ENCODE measurements around the gene ABCC8. TPM values are rescaled to one million over a fixed set of nuclear protein-coding genes. Genes with fewer than 3 reads are reported as not detected.

ABCC8 gene
- total RNA-seq (2014; rRNA removed; shearing (Covaris generic)) (not detected in 2 replicates), polyA plus RNA-seq (2016; fragmentation: Nextera tagmentation; extraction: Ambion mirVana) (not detected in 2 replicates)

DNA sequence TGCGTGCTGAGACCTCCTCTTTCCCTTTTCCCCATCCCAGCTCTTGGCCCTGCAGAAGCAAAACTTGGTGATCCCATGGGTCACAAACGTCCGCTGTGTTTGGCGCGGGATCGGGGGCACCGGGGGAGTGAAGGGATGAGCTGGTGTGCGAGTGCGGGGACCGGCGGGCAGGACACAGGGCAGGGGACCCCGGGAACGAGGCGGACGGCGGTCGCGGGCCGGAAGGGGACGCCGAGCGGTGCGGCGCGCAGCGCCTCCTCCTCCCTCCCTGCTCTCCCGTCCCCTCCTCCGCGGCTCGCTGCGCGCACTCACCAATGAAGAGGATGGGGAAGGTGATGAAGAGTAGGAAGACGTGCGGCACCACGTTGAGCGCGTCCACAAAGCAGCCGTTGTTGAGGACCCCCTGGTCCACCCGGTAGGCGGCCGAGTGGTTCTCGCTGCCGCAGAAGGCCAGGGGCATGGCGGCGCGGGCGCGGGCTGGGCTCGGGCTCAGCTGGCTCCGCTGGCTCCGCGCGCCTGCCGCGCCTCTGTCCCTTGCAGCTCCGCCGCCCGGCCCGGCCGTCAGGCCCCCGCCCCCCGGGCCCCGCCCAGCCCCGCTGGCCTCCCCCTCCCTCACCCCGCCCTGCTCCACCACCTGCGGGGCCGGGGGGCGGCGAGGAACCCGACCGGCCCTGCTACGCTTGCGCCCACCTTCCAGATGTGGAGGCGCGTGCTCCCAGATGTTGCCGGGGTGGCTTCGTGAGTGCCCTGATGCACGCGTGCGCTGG, at the start of gene ABCC8:
Gene ABCC8 (minus strand): TSS at position 529 of the 767 bp plus-strand sequence. CDS start 69 bp downstream, at position 460.
- TF ChIP-seq EZH2phosphoT487 (IDR thresholded peaks at IDR 0.05; ENCODE audit: insufficient read depth, low read depth) (no peak), EZH2 (IDR thresholded peaks at IDR 0.05; ENCODE audit: insufficient read depth, poor library complexity, severe bottlenecking) (no peak)
- Histone ChIP-seq H3K9me3 (ENCODE audit: low read depth) (no peaks in the 10 kb centered on the region), H3K9me2 (ENCODE audit: insufficient read depth) (no peaks in the 10 kb centered on the region), H3K79me2 (ENCODE audit: insufficient read depth) (no peaks in the 10 kb centered on the region), H2AFZ (no peak within 1 kb of the TSS), H3F3A (ENCODE audit: insufficient read depth) (no peaks in the 10 kb centered on the region), H3K4me1 (ENCODE audit: insufficient read depth) (no peaks in the 10 kb centered on the region), H3K4me3 (no peak within 1 kb of the TSS), H3K36me3 (ENCODE audit: low read depth) (no peaks in the 10 kb centered on the region), H3K9ac (no peak within 1 kb of the TSS), H3K27ac (no peak within 1 kb of the TSS), H3K27me3 (replicated peaks; ENCODE audit: insufficient read depth) (peaks cover 55% of the 10 kb centered on the region), H3K4me2 (ENCODE audit: unreplicated experiment) (no peak within 1 kb of the TSS), H4K20me1 (ENCODE audit: insufficient read depth) (no peaks in the 10 kb centered on the region)
- no peak for DNase-seq
- in situ Hi-C loops (cut with MboI), result no loop called here
- WGBS, 2 experiments (ENCODE audit: low coverage in 1 of 2, low lambda C conversion rate in 2 of 2, missing lambda C conversion rate in 2 of 2), result 1 to 4% methylated on average over 38 to 59 of the region's 80 CpGs

DNA sequence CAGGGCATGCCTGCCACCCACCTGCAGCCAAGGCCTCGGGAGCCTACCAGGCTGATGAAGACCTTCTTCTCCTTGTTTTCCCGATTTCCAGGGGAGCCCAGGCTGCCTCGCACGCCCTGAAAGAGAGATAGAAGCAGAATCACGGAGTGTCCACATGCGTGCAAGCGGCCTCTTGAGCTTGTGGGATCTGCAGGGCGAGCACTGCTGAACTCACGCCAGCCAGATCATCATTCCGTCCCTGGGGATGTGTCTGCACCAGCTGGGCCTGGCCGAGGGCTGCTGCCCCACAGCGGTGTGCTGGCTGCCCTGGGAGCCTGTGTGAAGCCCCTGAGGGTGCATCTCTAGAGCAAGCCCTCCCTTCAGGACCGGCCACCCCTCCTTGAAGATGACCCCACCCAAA, 49.7 kb upstream of the ABCC8 start:
- Histone ChIP-seq H3K27me3 (replicated peaks; ENCODE audit: insufficient read depth) (peaks cover 20% of the 10 kb centered on the region), H4K20me1 (ENCODE audit: insufficient read depth) (no peaks in the 10 kb centered on the region), H3K79me2 (ENCODE audit: insufficient read depth) (no peaks in the 10 kb centered on the region), H3K9ac (no peak overlapping the region), H3K9me2 (ENCODE audit: insufficient read depth) (no peaks in the 10 kb centered on the region), H2AFZ (no peak overlapping the region), H3K27ac (no peak overlapping the region), H3F3A (ENCODE audit: insufficient read depth) (no peaks in the 10 kb centered on the region), H3K4me2 (ENCODE audit: unreplicated experiment) (no peak overlapping the region), H3K9me3 (ENCODE audit: low read depth) (no peaks in the 10 kb centered on the region), H3K4me3 (no peak overlapping the region), H3K36me3 (ENCODE audit: low read depth) (no peaks in the 10 kb centered on the region), H3K4me1 (ENCODE audit: insufficient read depth) (no peaks in the 10 kb centered on the region)
- TF ChIP-seq EZH2 (IDR thresholded peaks at IDR 0.05; ENCODE audit: insufficient read depth, poor library complexity, severe bottlenecking), result no peak
- no peak for TF ChIP-seq EZH2phosphoT487 (IDR thresholded peaks at IDR 0.05; ENCODE audit: insufficient read depth, low read depth)
- in situ Hi-C loops (cut with MboI), result loop anchor here (10.0 kb wide), 1 partner anchor 292 kb away; no protein-coding TSS in a partner anchor
- no peak for DNase-seq
- WGBS, 2 experiments (ENCODE audit: low coverage in 1 of 2, low lambda C conversion rate in 2 of 2, missing lambda C conversion rate in 2 of 2), result 61 to 63% methylated on average over 13 of the region's 13 CpGs

DNA sequence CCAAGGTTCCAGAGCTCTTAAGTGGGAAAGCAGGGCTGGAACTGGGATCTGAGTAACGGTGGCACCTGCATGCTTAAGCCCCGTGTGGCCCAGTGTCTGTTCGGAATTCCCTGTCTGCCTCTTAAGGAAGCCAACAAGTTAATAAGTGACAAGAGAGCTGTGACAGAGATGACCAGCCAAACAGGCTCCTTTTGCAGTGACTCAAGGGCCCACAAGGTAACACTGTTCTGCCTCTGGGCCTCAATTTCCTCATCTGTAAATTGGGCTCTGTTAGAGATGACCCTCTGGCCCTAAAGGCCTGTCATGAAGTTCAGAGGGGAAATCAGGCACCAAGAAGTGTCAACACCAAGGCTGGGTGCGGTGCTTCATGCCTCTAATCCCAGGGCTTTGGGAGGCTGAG, 48.9 kb upstream of the ABCC8 start:
- WGBS, 2 experiments (ENCODE audit: low coverage in 1 of 2, low lambda C conversion rate in 2 of 2, missing lambda C conversion rate in 2 of 2), result 70 to 77% methylated on average over 4 of the region's 4 CpGs
- Histone ChIP-seq H3K9me2 (ENCODE audit: insufficient read depth) (no peaks in the 10 kb centered on the region), H3K79me2 (ENCODE audit: insufficient read depth) (no peaks in the 10 kb centered on the region), H3K36me3 (ENCODE audit: low read depth) (no peaks in the 10 kb centered on the region), H3K27ac (no peak overlapping the region), H4K20me1 (ENCODE audit: insufficient read depth) (no peaks in the 10 kb centered on the region), H3F3A (ENCODE audit: insufficient read depth) (no peaks in the 10 kb centered on the region), H2AFZ (no peak overlapping the region), H3K4me1 (ENCODE audit: insufficient read depth) (no peaks in the 10 kb centered on the region), H3K9ac (no peak overlapping the region), H3K27me3 (replicated peaks; ENCODE audit: insufficient read depth) (peaks cover 20% of the 10 kb centered on the region), H3K4me3 (no peak overlapping the region), H3K9me3 (ENCODE audit: low read depth) (no peaks in the 10 kb centered on the region), H3K4me2 (ENCODE audit: unreplicated experiment) (no peak overlapping the region)
- DNase-seq, result no peak
- in situ Hi-C loops (cut with MboI), result loop anchor here (10.0 kb wide), 1 partner anchor 291 kb away; no protein-coding TSS in a partner anchor
- TF ChIP-seq EZH2phosphoT487 (IDR thresholded peaks at IDR 0.05; ENCODE audit: insufficient read depth, low read depth) (no peak), EZH2 (IDR thresholded peaks at IDR 0.05; ENCODE audit: insufficient read depth, poor library complexity, severe bottlenecking) (no peak)

DNA sequence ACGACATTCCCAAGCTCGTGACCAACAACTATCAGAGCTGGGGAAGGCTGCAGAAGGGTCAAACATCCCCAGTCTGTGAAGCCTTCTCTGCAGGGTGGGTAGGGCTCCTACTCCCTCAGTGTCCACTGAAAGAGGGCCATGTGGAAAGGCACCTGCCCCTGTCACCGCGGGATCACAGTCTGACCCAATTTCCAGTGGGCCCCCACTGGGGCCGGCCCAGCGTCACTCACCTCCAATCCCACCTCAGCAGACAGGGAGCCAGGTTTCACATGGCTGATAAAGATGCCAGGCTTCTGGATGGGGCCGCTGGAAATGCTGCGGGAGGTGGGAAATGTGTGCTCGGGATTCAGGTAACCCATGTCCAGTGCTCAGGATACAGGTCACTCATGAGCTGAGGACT, 47.6 kb upstream of the ABCC8 start:
- Histone ChIP-seq H3K36me3 (ENCODE audit: low read depth) (no peaks in the 10 kb centered on the region), H3K4me2 (ENCODE audit: unreplicated experiment) (no peak overlapping the region), H3K4me3 (no peak overlapping the region), H3K27ac (no peak overlapping the region), H3F3A (ENCODE audit: insufficient read depth) (no peaks in the 10 kb centered on the region), H3K79me2 (ENCODE audit: insufficient read depth) (no peaks in the 10 kb centered on the region), H2AFZ (no peak overlapping the region), H3K9me3 (ENCODE audit: low read depth) (no peaks in the 10 kb centered on the region), H3K4me1 (ENCODE audit: insufficient read depth) (no peaks in the 10 kb centered on the region), H3K9ac (no peak overlapping the region), H3K9me2 (ENCODE audit: insufficient read depth) (no peaks in the 10 kb centered on the region), H3K27me3 (replicated peaks; ENCODE audit: insufficient read depth) (peaks cover 13% of the 10 kb centered on the region), H4K20me1 (ENCODE audit: insufficient read depth) (no peaks in the 10 kb centered on the region)
- WGBS, 2 experiments (ENCODE audit: low coverage in 1 of 2, low lambda C conversion rate in 2 of 2, missing lambda C conversion rate in 2 of 2), result 70 to 73% methylated on average over 9 of the region's 9 CpGs
- no peak for DNase-seq
- in situ Hi-C loops (cut with MboI), result loop anchor here (10.0 kb wide), 1 partner anchor 289 kb away; no protein-coding TSS in a partner anchor
- no peak for TF ChIP-seq EZH2 (IDR thresholded peaks at IDR 0.05; ENCODE audit: insufficient read depth, poor library complexity, severe bottlenecking)
- TF ChIP-seq EZH2phosphoT487 (IDR thresholded peaks at IDR 0.05; ENCODE audit: insufficient read depth, low read depth), result no peak

All from GM23248 (cell line).